ENCODE measurements around the gene BABAM2. TPM values are rescaled to one million over a fixed set of nuclear protein-coding genes. Genes with fewer than 3 reads are reported as not detected.

Gene BABAM2
- total RNA-seq, 3 donors from 2014 or later (not counting 1 experiment from before 2014, with no cell fraction given) = 54.6 to 66.1 (median 59.5) TPM

- 61% methylated on average over 1 of the region's 1 CpG for WGBS (ENCODE audit: insufficient coverage)
- intact Hi-C loops (cut with micrococcal nuclease) = no loop called here
- Histone ChIP-seq H3K27me3 (ENCODE audit: control insufficient read depth, insufficient read depth, low read length) (no peaks in the 10 kb centered on the region), H3K9me3 (ENCODE audit: control insufficient read depth, insufficient read depth, low read length) (no peaks in the 10 kb centered on the region), H3K4me3 (ENCODE audit: low read length) (no peak overlapping the region), H3K4me1 (ENCODE audit: control insufficient read depth, insufficient read depth, low read length) (no peaks in the 10 kb centered on the region), H3K27ac (ENCODE audit: low read length) (no peak overlapping the region), H3K36me3 (ENCODE audit: control insufficient read depth, insufficient read depth, low read length) (no peaks in the 10 kb centered on the region)
- DNase-seq (no peak), ATAC-seq (no peak)
- Mint-ChIP-seq H3K27ac (no peak overlapping the region), H3K27me3 (ENCODE audit: low read depth in 2 of 2) (no peaks in the 10 kb centered on the region), H3K36me3 (no peaks in the 10 kb centered on the region), H3K4me1 (peaks cover 4 to 11% of the 10 kb centered on the region in 2 donors), H3K9me3 (no peaks in the 10 kb centered on the region), H3K4me3 (no peak overlapping the region)
- TF ChIP-seq CTCF (IDR thresholded peaks at IDR 0.05) = no peak
Observed at GRCh38 chr2:27993402-27993787, 102.9 kb downstream of the BABAM2 start.

- ATAC-seq (no peak), DNase-seq (no peak)
- TF ChIP-seq CTCF (IDR thresholded peaks at IDR 0.05) = no peak
- no peaks in the 10 kb centered on the region for H3K27me3 ChIP-seq (ENCODE audit: control insufficient read depth, insufficient read depth, low read length)
- H3K4me3 Mint-ChIP-seq = no peak overlapping the region
- no peaks in the 10 kb centered on the region for H3K36me3 ChIP-seq (ENCODE audit: control insufficient read depth, insufficient read depth, low read length)
- H3K4me1 ChIP-seq (ENCODE audit: control insufficient read depth, insufficient read depth, low read length) = no peaks in the 10 kb centered on the region
- H3K4me1 Mint-ChIP-seq = peaks cover 0 to 11% of the 10 kb centered on the region in 2 donors
- no peak overlapping the region for H3K27ac ChIP-seq (ENCODE audit: low read length)
- no peaks in the 10 kb centered on the region for H3K9me3 Mint-ChIP-seq
- no peaks in the 10 kb centered on the region for H3K36me3 Mint-ChIP-seq
- intact Hi-C loops (cut with micrococcal nuclease) = no loop called here
- no peak overlapping the region for H3K27ac Mint-ChIP-seq
- no peaks in the 10 kb centered on the region for H3K27me3 Mint-ChIP-seq (ENCODE audit: low read depth in 2 of 2)
- no peaks in the 10 kb centered on the region for H3K9me3 ChIP-seq (ENCODE audit: control insufficient read depth, insufficient read depth, low read length)
- 97% methylated on average over 3 of the region's 5 CpGs for WGBS (ENCODE audit: insufficient coverage)
- H3K4me3 ChIP-seq (ENCODE audit: low read length) = no peak overlapping the region
Observed at GRCh38 chr2:27993950-27994728, 103.6 kb downstream of the BABAM2 start.

- peaks cover 5 to 14% of the 10 kb centered on the region in 2 donors for H3K4me1 Mint-ChIP-seq
- ATAC-seq = no peak
- Histone ChIP-seq H3K9me3 (ENCODE audit: control insufficient read depth, insufficient read depth, low read length) (no peaks in the 10 kb centered on the region), H3K4me1 (ENCODE audit: control insufficient read depth, insufficient read depth, low read length) (no peaks in the 10 kb centered on the region), H3K36me3 (ENCODE audit: control insufficient read depth, insufficient read depth, low read length) (no peaks in the 10 kb centered on the region), H3K4me3 (ENCODE audit: low read length) (no peak overlapping the region), H3K27me3 (ENCODE audit: control insufficient read depth, insufficient read depth, low read length) (no peaks in the 10 kb centered on the region), H3K27ac (ENCODE audit: low read length) (no peak overlapping the region)
- DNase-seq = no peak
- H3K27ac Mint-ChIP-seq = no peak overlapping the region
- H3K4me3 Mint-ChIP-seq = no peak overlapping the region
- no peaks in the 10 kb centered on the region for H3K36me3 Mint-ChIP-seq
- intact Hi-C loops (cut with micrococcal nuclease) = no loop called here
- no peak for TF ChIP-seq CTCF (IDR thresholded peaks at IDR 0.05)
- 95% methylated on average over 5 of the region's 5 CpGs for WGBS (ENCODE audit: insufficient coverage)
- H3K27me3 Mint-ChIP-seq (ENCODE audit: low read depth in 2 of 2) = no peaks in the 10 kb centered on the region
- no peaks in the 10 kb centered on the region for H3K9me3 Mint-ChIP-seq
Observed at GRCh38 chr2:27996156-27996922, 105.8 kb downstream of the BABAM2 start.
